ENCODE results near the gene MIPOL1. TPM values are rescaled to one million over a fixed set of nuclear protein-coding genes. Genes with fewer than 3 reads are reported as not detected.

Gene MIPOL1, protein sequence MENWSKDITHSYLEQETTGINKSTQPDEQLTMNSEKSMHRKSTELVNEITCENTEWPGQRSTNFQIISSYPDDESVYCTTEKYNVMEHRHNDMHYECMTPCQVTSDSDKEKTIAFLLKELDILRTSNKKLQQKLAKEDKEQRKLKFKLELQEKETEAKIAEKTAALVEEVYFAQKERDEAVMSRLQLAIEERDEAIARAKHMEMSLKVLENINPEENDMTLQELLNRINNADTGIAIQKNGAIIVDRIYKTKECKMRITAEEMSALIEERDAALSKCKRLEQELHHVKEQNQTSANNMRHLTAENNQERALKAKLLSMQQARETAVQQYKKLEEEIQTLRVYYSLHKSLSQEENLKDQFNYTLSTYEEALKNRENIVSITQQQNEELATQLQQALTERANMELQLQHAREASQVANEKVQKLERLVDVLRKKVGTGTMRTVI
- 10.0 and 12.5 TPM in 2 replicates for total RNA-seq

DNA sequence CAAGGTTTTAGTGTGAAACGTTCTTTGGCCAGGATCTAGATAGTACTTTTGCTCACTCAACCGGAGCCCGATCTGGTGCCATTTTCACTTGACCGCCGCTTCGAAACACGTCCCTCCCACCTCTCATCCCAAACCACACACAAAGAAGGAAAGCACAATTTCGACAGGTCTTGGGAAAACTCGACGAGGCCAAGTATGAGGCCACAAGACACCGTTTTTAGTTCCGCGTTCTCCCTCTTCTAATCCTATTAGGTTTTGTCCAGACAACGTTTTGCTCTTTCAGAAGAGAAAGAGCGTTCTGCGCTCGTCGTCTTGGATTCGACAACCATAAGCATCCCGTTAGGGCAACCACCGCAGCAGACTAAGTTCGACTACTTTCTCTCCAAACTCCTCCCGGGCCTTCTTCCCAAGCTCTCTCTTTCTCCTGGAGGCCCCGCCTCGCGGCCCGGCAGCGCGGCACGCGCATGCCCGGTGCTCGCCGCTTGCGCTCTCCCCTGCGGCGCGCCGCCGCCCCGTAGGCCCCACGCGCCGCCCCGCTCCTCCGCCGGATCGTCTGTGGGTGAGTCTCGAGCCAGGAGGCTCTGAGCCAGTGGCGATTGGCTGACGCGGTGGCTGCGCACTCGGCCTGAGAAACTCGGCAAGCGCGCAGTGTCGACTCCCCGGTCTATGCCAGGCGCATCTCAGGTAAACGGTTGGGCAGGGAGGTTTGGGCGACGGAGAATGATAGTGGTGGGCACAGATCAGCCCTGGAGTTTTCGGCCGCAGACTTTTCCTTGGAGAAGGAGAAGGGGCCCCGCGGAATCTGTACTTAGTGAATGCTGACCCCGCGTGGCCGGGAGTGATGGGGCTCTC, at the start of gene MIPOL1:
Gene MIPOL1, plus strand, starts transcription at position 517 of the 852 bp plus-strand sequence. CDS start 49,952 bp downstream, outside the sequence.

DNA sequence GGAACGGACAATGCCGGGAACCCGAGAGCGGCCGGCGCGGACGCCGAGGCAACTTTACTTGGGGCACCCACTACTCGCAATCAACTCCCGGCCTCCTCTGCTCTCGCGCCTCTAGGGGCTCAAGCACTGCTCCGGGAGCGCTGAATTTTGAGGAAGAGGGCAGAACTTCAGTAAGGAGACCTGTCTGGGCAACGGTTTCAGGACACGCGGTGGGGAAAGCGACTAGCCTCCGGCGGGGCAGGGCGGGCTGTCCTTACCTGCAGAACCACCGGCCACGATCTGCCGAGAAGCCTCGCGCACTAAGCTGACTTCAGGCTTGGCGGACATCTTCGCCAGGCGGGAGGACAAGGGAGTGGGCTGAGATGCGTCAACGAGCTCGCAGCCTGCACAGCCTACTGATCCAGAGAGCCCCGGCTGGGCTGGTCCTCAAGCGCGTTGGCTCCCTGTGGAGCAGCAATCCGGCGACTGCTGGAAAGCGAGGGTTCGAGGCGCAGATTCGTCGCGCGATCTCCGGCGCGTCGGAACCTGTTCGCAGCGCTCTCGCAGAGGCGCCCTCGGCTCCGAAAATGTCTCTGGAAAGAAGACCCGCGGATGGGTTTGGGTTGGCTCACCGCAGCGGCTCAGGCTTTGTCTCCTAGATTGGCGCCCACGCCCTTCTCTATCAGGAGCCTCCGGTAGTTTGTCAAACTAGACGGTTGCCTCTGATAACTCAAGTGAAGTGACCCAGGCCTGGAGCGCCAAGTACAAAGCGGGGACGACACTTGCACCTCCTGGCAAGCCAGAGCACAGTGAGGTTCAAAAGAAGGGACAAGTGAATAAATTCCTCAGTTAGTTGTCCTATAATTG, 25.5 kb upstream of the MIPOL1 start, which contains the start of gene SLC25A21:
Gene SLC25A21, minus strand, starts transcription at position 583 of the 846 bp plus-strand sequence.

DNA sequence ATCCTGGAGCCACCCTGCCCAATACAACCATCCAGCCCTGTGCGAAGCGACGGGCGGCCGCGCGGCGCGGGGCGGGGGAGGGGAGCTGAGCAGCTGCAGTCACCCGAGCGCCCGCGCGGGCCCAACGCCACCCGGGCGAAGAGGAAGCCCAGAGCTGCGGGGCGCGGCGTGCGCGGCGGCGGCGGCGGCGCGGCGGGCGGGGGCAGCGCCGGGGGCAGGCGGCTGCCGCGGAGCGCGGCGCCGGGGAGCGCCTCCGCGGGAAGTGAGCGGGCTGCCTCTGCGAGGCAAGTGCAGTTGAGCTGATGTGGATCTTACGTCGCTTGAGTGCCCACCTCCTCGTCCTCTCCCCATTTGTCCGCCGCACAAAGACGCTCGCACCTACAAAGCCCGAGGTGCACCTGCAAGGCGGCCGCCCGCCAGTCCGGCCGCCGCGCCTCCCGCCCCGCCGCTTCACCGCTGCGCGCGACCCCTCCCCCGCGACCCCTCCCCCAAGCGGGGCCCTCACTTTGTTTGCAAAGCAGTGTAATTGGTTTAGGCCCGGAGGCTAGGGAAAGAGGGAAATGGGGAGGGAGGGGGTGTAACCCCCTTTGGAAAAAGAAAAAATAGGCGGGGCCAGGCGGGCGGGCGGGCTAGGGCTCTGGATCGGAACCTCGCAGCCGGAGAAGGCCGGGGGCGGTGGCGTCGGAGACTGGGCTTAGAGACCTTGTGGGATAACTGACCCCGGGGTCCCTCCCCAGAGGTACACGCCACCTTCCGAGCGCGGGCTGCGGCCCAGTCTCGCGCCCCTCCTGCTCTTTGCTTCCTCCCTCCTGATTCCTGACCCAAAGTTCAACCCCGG, 397.5 kb downstream of the MIPOL1 start, which contains the start of the genes FOXA1 and TTC6:
Gene FOXA1, minus strand, starts transcription at position 279 of the 838 bp plus-strand sequence. Its CDS starts 277 bp downstream, at position 2.
Gene TTC6, plus strand, starts transcription at position 659 of the 838 bp plus-strand sequence. CDS start 26,436 bp downstream, outside the sequence.

Other genes starting within 250 kb of the MIPOL1 start
- 0.25 and 0.40 TPM in 2 replicates for gene SLC25A21, start 25.3 kb upstream of the MIPOL1 start, total RNA-seq